HEK293 (cell line): Measurements from ENCODE around the gene GP1BB.

Experiments used
- CTCF ChIA-PET: fragments of 350-600 bp; formaldehyde crosslinking; extraction: SDS; loops from one replicate; lab custom pipeline; 2021; ENCODE audit warnings: antibody characterized with exemption; lab: Yijun Ruan, JAX
- POLR2A ChIA-PET: fragments of 300-600 bp; formaldehyde crosslinking; extraction: SDS; loops from one replicate; lab custom pipeline; 2020; ENCODE audit warnings: antibody characterized with exemption, inconsistent platforms; lab: Yijun Ruan, JAX
- H3K27ac ChIP-seq: fragments of 200-500 bp; sonication (Bioruptor generic); 2 replicates; pipeline ENCODE4 v1.5.1; 2014; ENCODE audit warnings: low read depth, low read length, control low read depth, inconsistent platforms; ENCODE audit errors: extremely low read depth
- H3K36me3 ChIP-seq, 2 experiments: fragments of 200-500 bp in 1 of 2; sonication (Bioruptor generic) in 1 of 2; 1 replicate in 1 of 2; 2 replicates in 1 of 2; pipeline ENCODE4 v1.5.1; 2014 to 2017; ENCODE audit warnings: inconsistent platforms in 2 of 2, low read length in 2 of 2; ENCODE audit not compliant: control insufficient read depth in 2 of 2, insufficient read depth in 1 of 2
- H3K4me1 ChIP-seq: fragments of 200-500 bp; sonication (Bioruptor generic); 2 replicates; pipeline ENCODE4 v1.5.1; 2014; ENCODE audit warnings: mild to moderate bottlenecking, low read length, inconsistent platforms; ENCODE audit not compliant: control insufficient read depth, insufficient read depth
- H3K4me3 ChIP-seq: 2 replicates; pipeline ENCODE4 v1.5.1; 2011; ENCODE audit warnings: low read depth, mild to moderate bottlenecking, control low read depth, low read length, moderate library complexity
- H3K9me3 ChIP-seq: fragments of 200-500 bp; sonication (Bioruptor generic); 2 replicates; pipeline ENCODE4 v1.5.1; 2014; ENCODE audit warnings: low read depth, low read length, inconsistent platforms; ENCODE audit not compliant: control insufficient read depth, insufficient read depth
- EGR2 ChIP-seq: fragments of 450-650 bp; formaldehyde crosslinking; IDR thresholded peaks from 2 replicates; pipeline ENCODE4 v1.5.1; 2016; ENCODE audit warnings: low read depth, missing biosample characterization, missing genetic modification characterization
- YY2 ChIP-seq: fragments of 450-650 bp; formaldehyde crosslinking; IDR thresholded peaks from 2 replicates; pipeline ENCODE4 v1.5.1; 2016; ENCODE audit warnings: missing biosample characterization, missing genetic modification characterization
- ZFHX2 ChIP-seq: fragments of 450-650 bp; formaldehyde crosslinking; conservative IDR thresholded peaks from 2 replicates; pipeline ENCODE4 v1.5.1; 2016; ENCODE audit warnings: missing biosample characterization, missing genetic modification characterization
- ZIC2 ChIP-seq: fragments of 450-650 bp; formaldehyde crosslinking; IDR thresholded peaks from 2 replicates; pipeline ENCODE4 v1.5.1; 2016; ENCODE audit warnings: missing biosample characterization, missing genetic modification characterization
- ZNF239 ChIP-seq: fragments of 450-650 bp; formaldehyde crosslinking; IDR thresholded peaks from 2 replicates; pipeline ENCODE4 v1.5.1; 2016; ENCODE audit warnings: missing biosample characterization, missing genetic modification characterization
- ZNF302 ChIP-seq: fragments of 450-650 bp; formaldehyde crosslinking; IDR thresholded peaks from 2 replicates; pipeline ENCODE4 v1.5.1; 2016; ENCODE audit warnings: missing biosample characterization, missing genetic modification characterization, low read depth
- ZNF354C ChIP-seq: fragments of 450-650 bp; formaldehyde crosslinking; IDR thresholded peaks from 2 replicates; pipeline ENCODE4 v1.5.1; 2016; ENCODE audit warnings: missing biosample characterization, missing genetic modification characterization, low read depth, borderline replicate concordance
- ZNF423 ChIP-seq: fragments of 450-650 bp; formaldehyde crosslinking; IDR thresholded peaks from 2 replicates; pipeline ENCODE4 v1.5.1; 2016; ENCODE audit warnings: missing biosample characterization, missing genetic modification characterization
- ZNF558 ChIP-seq: fragments of 450-650 bp; formaldehyde crosslinking; IDR thresholded peaks from 2 replicates; pipeline ENCODE4 v1.5.1; 2016; ENCODE audit warnings: missing biosample characterization, missing genetic modification characterization
- ZNF560 ChIP-seq: fragments of 450-650 bp; formaldehyde crosslinking; IDR thresholded peaks from 2 replicates; pipeline ENCODE4 v1.5.1; 2017; ENCODE audit warnings: missing biosample characterization, missing genetic modification characterization, borderline replicate concordance
- ZNF623 ChIP-seq: fragments of 450-650 bp; formaldehyde crosslinking; IDR thresholded peaks from 2 replicates; pipeline ENCODE4 v1.5.1; 2016; ENCODE audit warnings: missing biosample characterization, missing genetic modification characterization
- ZNF701 ChIP-seq: fragments of 450-650 bp; formaldehyde crosslinking; IDR thresholded peaks from 2 replicates; pipeline ENCODE4 v1.5.1; 2016; ENCODE audit warnings: missing biosample characterization, missing genetic modification characterization
- TF ChIP-seq, protein P1 (sequence below): fragments of 450-650 bp; formaldehyde crosslinking; IDR thresholded peaks from 2 replicates; pipeline ENCODE4 v1.5.1; 2016; ENCODE audit warnings: missing biosample characterization, missing genetic modification characterization, borderline replicate concordance
- TF ChIP-seq, protein P2 (sequence below): fragments of 450-650 bp; formaldehyde crosslinking; IDR thresholded peaks from 2 replicates; pipeline ENCODE4 v1.5.1; 2016; ENCODE audit warnings: missing biosample characterization, missing genetic modification characterization

GP1BB gene

DNA sequence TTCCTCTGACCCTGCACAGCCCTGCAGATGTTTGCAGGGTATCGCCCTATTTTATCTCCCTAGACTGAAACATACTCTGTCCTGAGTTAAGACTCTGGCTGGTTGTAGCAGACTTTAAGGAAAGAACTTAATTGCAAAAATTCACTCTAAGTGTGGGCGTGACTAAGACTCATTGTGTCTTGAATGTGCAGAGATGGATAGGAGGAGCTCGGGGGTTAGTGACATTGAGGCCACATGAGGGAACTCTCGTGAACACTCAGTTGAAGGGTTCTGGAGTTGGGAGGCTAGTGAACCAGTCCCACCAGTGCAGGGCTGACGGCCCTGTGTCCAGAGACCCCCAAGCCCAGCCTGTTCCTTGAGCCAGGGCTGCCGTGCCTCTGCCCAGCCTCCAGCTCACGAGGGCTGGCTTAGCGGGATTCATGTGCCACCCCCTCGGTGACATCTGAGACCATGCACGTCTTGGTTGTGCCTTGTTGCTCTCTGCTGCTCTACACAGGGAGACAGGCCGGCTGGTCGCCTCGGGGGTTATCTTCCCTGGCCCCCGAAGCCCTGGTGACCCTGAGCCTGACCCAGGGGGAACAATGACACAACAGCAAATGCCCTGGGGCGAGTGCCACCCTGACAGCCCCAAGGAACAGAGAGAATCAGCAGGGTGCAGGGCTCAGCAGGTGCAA, 25.8 kb downstream of the GP1BB start:
- POLR2A ChIA-PET = interaction anchor here (0.6 kb wide), 1 partner anchor 102 kb away, joined by 3 read pairs; no protein-coding TSS in a partner anchor
- no peaks in the 10 kb centered on the region for H3K4me1 ChIP-seq
- CTCF ChIA-PET = interaction anchor here (0.8 to 1.4 kb wide), 2 partner anchors 18 to 156 kb away, joined by 3 to 13 read pairs; no protein-coding TSS in a partner anchor

DNA sequence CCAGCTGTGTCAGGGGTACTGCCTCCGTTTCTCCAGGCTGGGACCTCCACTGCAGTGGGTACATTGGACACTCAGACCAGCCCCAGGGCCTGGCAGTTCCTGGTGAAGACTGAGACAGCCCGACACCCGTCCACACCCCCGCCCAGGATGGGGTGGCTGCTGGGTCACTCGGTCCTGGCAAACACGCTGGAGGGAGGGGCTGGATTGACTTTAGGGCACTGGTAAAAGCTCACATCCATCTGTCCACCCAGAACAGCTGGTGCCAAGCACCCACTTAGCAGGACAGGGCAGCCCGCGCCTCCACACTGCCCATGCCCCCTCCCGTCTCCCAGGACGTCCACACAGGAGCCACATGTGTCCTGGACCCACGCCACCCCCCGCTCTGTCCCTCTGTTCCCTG, 26.5 kb downstream of the GP1BB start:
- ChIA-PET POLR2A (no interaction called here), CTCF (interaction anchor here (1.1 kb wide), 2 partner anchors 13 to 19 kb away, joined by 5 read pairs; no protein-coding TSS in a partner anchor)
- Histone ChIP-seq H3K9me3 (no peaks in the 10 kb centered on the region), H3K4me3 (no peak overlapping the region), H3K36me3 (no peaks in the 10 kb centered on the region), H3K4me1 (no peaks in the 10 kb centered on the region), H3K27ac (no peak overlapping the region)
- no peak for TF ChIP-seq ZNF558 (tag by site-specific recombination)
- TF ChIP-seq ZNF560 = no peak
- no peak for TF ChIP-seq ZNF354C
- no peak for TF ChIP-seq ZNF239 (tag by site-specific recombination)
- TF ChIP-seq, protein P1, sequence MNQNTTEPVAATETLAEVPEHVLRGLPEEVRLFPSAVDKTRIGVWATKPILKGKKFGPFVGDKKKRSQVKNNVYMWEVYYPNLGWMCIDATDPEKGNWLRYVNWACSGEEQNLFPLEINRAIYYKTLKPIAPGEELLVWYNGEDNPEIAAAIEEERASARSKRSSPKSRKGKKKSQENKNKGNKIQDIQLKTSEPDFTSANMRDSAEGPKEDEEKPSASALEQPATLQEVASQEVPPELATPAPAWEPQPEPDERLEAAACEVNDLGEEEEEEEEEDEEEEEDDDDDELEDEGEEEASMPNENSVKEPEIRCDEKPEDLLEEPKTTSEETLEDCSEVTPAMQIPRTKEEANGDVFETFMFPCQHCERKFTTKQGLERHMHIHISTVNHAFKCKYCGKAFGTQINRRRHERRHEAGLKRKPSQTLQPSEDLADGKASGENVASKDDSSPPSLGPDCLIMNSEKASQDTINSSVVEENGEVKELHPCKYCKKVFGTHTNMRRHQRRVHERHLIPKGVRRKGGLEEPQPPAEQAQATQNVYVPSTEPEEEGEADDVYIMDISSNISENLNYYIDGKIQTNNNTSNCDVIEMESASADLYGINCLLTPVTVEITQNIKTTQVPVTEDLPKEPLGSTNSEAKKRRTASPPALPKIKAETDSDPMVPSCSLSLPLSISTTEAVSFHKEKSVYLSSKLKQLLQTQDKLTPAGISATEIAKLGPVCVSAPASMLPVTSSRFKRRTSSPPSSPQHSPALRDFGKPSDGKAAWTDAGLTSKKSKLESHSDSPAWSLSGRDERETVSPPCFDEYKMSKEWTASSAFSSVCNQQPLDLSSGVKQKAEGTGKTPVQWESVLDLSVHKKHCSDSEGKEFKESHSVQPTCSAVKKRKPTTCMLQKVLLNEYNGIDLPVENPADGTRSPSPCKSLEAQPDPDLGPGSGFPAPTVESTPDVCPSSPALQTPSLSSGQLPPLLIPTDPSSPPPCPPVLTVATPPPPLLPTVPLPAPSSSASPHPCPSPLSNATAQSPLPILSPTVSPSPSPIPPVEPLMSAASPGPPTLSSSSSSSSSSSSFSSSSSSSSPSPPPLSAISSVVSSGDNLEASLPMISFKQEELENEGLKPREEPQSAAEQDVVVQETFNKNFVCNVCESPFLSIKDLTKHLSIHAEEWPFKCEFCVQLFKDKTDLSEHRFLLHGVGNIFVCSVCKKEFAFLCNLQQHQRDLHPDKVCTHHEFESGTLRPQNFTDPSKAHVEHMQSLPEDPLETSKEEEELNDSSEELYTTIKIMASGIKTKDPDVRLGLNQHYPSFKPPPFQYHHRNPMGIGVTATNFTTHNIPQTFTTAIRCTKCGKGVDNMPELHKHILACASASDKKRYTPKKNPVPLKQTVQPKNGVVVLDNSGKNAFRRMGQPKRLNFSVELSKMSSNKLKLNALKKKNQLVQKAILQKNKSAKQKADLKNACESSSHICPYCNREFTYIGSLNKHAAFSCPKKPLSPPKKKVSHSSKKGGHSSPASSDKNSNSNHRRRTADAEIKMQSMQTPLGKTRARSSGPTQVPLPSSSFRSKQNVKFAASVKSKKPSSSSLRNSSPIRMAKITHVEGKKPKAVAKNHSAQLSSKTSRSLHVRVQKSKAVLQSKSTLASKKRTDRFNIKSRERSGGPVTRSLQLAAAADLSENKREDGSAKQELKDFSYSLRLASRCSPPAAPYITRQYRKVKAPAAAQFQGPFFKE (tag by site-specific recombination) = no peak
- TF ChIP-seq ZNF701 (tag by site-specific recombination) = no peak
- TF ChIP-seq ZNF302 (tag by site-specific recombination) = no peak
- no peak for TF ChIP-seq ZNF623
- TF ChIP-seq, protein P2, sequence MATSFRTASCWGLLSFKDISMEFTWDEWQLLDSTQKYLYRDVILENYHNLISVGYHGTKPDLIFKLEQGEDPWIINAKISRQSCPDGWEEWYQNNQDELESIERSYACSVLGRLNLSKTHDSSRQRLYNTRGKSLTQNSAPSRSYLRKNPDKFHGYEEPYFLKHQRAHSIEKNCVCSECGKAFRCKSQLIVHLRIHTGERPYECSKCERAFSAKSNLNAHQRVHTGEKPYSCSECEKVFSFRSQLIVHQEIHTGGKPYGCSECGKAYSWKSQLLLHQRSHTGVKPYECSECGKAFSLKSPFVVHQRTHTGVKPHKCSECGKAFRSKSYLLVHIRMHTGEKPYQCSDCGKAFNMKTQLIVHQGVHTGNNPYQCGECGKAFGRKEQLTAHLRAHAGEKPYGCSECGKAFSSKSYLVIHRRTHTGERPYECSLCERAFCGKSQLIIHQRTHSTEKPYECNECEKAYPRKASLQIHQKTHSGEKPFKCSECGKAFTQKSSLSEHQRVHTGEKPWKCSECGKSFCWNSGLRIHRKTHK (tag by site-specific recombination) = no peak

More for the DNA sequence above, 25.8 kb downstream of the GP1BB start:
- TF ChIP-seq ZIC2 (tag by site-specific recombination) (peak; percentile 38), YY2 (tag by site-specific recombination) (no peak), ZNF423 (tag by site-specific recombination) (no peak), ZFHX2 (tag by site-specific recombination) (peak; percentile 45), EGR2 (tag by site-specific recombination) (peak; percentile 5; the same call in 1 of the 2 replicates)
- H3K27ac ChIP-seq = no peak overlapping the region
- no peak overlapping the region for H3K4me3 ChIP-seq
- no peaks in the 10 kb centered on the region for H3K36me3 ChIP-seq
- H3K9me3 ChIP-seq = no peaks in the 10 kb centered on the region
